RWPE1 (cell line): ENCODE measurements around the gene EDN3.

ENCODE experiments used
- CTCF ChIA-PET: fragments of 350-600 bp; sonication (Branson Sonifier 250); formaldehyde crosslinking; extraction: SDS; loops from one replicate; lab custom pipeline; 2021; lab: Yijun Ruan, JAX
- POLR2A ChIA-PET: fragments of 400-600 bp; formaldehyde crosslinking; extraction: SDS; loops from one replicate; lab custom pipeline; 2020; ENCODE audit warnings: antibody characterized with exemption; ENCODE audit not compliant: low non-redundant PET; lab: Yijun Ruan, JAX
- DNase-seq: peaks from one replicate; pipeline ENCODE4 v3.0.0; 2012; ENCODE audit warnings: low spot score
- H3K27ac ChIP-seq: fragments of 450-650 bp; 2 replicates; pipeline ENCODE4 v1.5.1; 2017
- TF ChIP-seq, protein P1 (sequence below): fragments of 450-650 bp; conservative IDR thresholded peaks from 2 replicates; pipeline ENCODE4 v1.5.1; 2017; ENCODE audit warnings: low read depth, mild to moderate bottlenecking

Gene EDN3

GRCh38 chr20:59300333-59301081 lies at the start of gene EDN3:
EDN3 (plus strand) TSS chr20:59300611; CDS start chr20:59300813, 202 bp downstream.
- ChIA-PET POLR2A (no interaction called here), CTCF (interaction anchor here (0.6 to 1.0 kb wide), 2 partner anchors 104 to 155 kb away, joined by 3 to 5 read pairs; no protein-coding TSS in a partner anchor)
- TF ChIP-seq, protein P1, sequence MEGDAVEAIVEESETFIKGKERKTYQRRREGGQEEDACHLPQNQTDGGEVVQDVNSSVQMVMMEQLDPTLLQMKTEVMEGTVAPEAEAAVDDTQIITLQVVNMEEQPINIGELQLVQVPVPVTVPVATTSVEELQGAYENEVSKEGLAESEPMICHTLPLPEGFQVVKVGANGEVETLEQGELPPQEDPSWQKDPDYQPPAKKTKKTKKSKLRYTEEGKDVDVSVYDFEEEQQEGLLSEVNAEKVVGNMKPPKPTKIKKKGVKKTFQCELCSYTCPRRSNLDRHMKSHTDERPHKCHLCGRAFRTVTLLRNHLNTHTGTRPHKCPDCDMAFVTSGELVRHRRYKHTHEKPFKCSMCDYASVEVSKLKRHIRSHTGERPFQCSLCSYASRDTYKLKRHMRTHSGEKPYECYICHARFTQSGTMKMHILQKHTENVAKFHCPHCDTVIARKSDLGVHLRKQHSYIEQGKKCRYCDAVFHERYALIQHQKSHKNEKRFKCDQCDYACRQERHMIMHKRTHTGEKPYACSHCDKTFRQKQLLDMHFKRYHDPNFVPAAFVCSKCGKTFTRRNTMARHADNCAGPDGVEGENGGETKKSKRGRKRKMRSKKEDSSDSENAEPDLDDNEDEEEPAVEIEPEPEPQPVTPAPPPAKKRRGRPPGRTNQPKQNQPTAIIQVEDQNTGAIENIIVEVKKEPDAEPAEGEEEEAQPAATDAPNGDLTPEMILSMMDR, result no peak
- H3K27ac ChIP-seq, result no peak within 1 kb of the TSS
- DNase-seq, result no peak

GRCh38 chr20:59253325-59253724 lies 47.1 kb upstream of the EDN3 start:
- no peak overlapping the region for H3K27ac ChIP-seq
- POLR2A ChIA-PET, result no interaction called here
- DNase-seq, result no peak
- CTCF ChIA-PET, result interaction anchor here (0.7 to 1.0 kb wide), 3 partner anchors 138 to 180 kb away, joined by 3 to 4 read pairs (median 3); no protein-coding TSS in a partner anchor
- TF ChIP-seq, protein P1, result no peak

GRCh38 chr20:59253779-59254319 lies 46.6 kb upstream of the EDN3 start:
- DNase-seq, result peak; percentile 36
- H3K27ac ChIP-seq, result no peak overlapping the region
- TF ChIP-seq, protein P1, result no peak
- ChIA-PET CTCF (interaction anchor here (0.5 to 1.0 kb wide), 4 partner anchors 138 to 180 kb away, joined by 3 to 4 read pairs (median 4); no protein-coding TSS in a partner anchor), POLR2A (no interaction called here)

DNA sequence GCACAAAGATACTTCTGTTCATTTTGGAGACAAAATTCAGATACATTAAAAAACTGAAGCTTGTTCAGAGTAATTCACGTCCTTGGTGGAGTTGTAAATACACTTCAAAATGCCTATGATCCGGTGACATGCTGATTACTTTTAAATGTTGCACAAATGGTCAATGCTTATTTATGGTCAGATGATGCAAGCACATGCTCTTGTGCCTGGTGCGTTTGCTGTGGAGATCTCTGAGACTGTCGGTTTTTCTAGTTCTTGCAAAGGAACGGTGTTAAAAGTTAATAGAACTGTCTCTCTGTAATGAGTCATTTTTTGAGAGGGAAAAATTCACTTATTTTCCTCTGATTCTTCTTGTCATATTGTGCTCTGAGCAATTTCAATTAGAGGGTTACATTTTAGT lies 45.2 kb upstream of the EDN3 start:
- POLR2A ChIA-PET, result no interaction called here
- no peak overlapping the region for H3K27ac ChIP-seq
- TF ChIP-seq, protein P1, result no peak
- DNase-seq, result no peak
- CTCF ChIA-PET, result interaction anchor here (1.1 kb wide), 1 partner anchor 9 kb away, joined by 3 read pairs; no protein-coding TSS in a partner anchor

- DNase-seq, result no peak
- TF ChIP-seq, protein P1, result no peak
- CTCF ChIA-PET, result interaction anchor here (0.7 to 1.5 kb wide), 2 partner anchors 214 to 238 kb away, joined by 3 read pairs; no protein-coding TSS in a partner anchor
- POLR2A ChIA-PET, result no interaction called here
- no peak overlapping the region for H3K27ac ChIP-seq
Measured at GRCh38 chr20:59258221-59258621, 42.2 kb upstream of the EDN3 start.

GRCh38 chr20:59259946-59260345 lies 40.5 kb upstream of the EDN3 start:
- no peak for DNase-seq
- no peak overlapping the region for H3K27ac ChIP-seq
- ChIA-PET CTCF (interaction anchor here (0.6 to 0.7 kb wide), 2 partner anchors 46 to 87 kb away, joined by 3 read pairs; no protein-coding TSS in a partner anchor), POLR2A (no interaction called here)
- TF ChIP-seq, protein P1, result no peak
